K562 (cell line): ENCODE data around the gene DCAF6. TPM values are rescaled to one million over a fixed set of nuclear protein-coding genes. Genes with fewer than 3 reads are reported as not detected.

Experiments used
- ARID1B ChIP-seq: fragments of 450-650 bp; IDR thresholded peaks from 2 replicates; pipeline ENCODE4 v1.6.1; 2016; ENCODE audit warnings: antibody characterized with exemption, mild to moderate bottlenecking, inconsistent platforms
- TSHZ1 ChIP-seq: fragments of 250-450 bp; sonication (Bioruptor Pico); IDR thresholded peaks from 2 replicates; pipeline ENCODE4 v1.4.0; 2020; ENCODE audit warnings: mild to moderate bottlenecking, moderate library complexity
- YBX1 ChIP-seq: fragments of 450-650 bp; IDR thresholded peaks from 2 replicates; pipeline ENCODE4 v1.7.1; 2016; ENCODE audit warnings: mild to moderate bottlenecking
- ZFX ChIP-seq: sonication (generic); formaldehyde crosslinking; IDR thresholded peaks from 2 replicates; pipeline ENCODE4 v1.8.0; 2022; ENCODE audit warnings: mild to moderate bottlenecking, missing genetic modification reagents, moderate library complexity
- ZNF165 ChIP-seq: fragments of 250-450 bp; sonication (Bioruptor Pico); IDR thresholded peaks from 2 replicates; pipeline ENCODE4 v1.4.0; 2020; ENCODE audit warnings: borderline replicate concordance
- polyA plus RNA-seq, 8 experiments: library from polyadenylated mRNA; depleted of rRNA in 4 of 8; stranded (reverse) in 5 of 8; unstranded in 3 of 8; fragments of >200 nt; fragmentation: Nextera tagmentation in 2 of 8; fragmentation: Illumina TruSeq in 1 of 8; extraction: Ambion mirVana in 2 of 8; extraction: Trizol in 1 of 8; gene quantifications; 2 replicates each; pipeline versions ENCODE4 v1.2.1 to v1.2.3, GENCODE V29; 2011 to 2014; ENCODE audit warnings: inconsistent platforms in 1 of 8, missing spikeins in 1 of 8
- total RNA-seq, 7 experiments: library from RNA; depleted of rRNA in 6 of 7; stranded (reverse); fragments of >200 nt in 6 of 7; fragmentation: Illumina TruSeq in 2 of 7; extraction: Trizol in 2 of 7; gene quantifications; 2 replicates each; pipeline versions ENCODE4 v1.2.1 to v1.2.3, GENCODE V29; 2011 to 2021; ENCODE audit warnings: low replicate concordance in 1 of 7
- TF ChIP-seq, protein P1 (sequence below): fragments of 450-650 bp; IDR thresholded peaks from 2 replicates; pipeline ENCODE4 v1.6.1; 2016; ENCODE audit warnings: mild to moderate bottlenecking
- TF ChIP-seq, protein P2 (sequence below): fragments of 450-650 bp; formaldehyde crosslinking; IDR thresholded peaks from 2 replicates; pipeline ENCODE4 v1.4.0; 2022; ENCODE audit warnings: mild to moderate bottlenecking, moderate library complexity

Gene DCAF6
- total and polyA plus RNA-seq, 9 of the 15 experiments (the other 6 are each of a cell fraction or from before 2014, with no cell fraction given) = 19.1 to 102 (median 46.3) TPM

- TF ChIP-seq, protein P1, sequence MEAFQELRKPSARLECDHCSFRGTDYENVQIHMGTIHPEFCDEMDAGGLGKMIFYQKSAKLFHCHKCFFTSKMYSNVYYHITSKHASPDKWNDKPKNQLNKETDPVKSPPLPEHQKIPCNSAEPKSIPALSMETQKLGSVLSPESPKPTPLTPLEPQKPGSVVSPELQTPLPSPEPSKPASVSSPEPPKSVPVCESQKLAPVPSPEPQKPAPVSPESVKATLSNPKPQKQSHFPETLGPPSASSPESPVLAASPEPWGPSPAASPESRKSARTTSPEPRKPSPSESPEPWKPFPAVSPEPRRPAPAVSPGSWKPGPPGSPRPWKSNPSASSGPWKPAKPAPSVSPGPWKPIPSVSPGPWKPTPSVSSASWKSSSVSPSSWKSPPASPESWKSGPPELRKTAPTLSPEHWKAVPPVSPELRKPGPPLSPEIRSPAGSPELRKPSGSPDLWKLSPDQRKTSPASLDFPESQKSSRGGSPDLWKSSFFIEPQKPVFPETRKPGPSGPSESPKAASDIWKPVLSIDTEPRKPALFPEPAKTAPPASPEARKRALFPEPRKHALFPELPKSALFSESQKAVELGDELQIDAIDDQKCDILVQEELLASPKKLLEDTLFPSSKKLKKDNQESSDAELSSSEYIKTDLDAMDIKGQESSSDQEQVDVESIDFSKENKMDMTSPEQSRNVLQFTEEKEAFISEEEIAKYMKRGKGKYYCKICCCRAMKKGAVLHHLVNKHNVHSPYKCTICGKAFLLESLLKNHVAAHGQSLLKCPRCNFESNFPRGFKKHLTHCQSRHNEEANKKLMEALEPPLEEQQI = no peak
- TF ChIP-seq TSHZ1 (CRISPR knock-in tag) (no peak), ZFX (CRISPR knock-in tag) (peak; percentile 84), ZNF165 (CRISPR knock-in tag) (peak; percentile 60; the same call in 1 of the 2 replicates), ARID1B (no peak; the same call in 1 of the 2 replicates), YBX1 (no peak)
- TF ChIP-seq, protein P2, sequence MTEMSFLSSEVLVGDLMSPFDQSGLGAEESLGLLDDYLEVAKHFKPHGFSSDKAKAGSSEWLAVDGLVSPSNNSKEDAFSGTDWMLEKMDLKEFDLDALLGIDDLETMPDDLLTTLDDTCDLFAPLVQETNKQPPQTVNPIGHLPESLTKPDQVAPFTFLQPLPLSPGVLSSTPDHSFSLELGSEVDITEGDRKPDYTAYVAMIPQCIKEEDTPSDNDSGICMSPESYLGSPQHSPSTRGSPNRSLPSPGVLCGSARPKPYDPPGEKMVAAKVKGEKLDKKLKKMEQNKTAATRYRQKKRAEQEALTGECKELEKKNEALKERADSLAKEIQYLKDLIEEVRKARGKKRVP = no peak
These were observed 1.0 kb upstream of the DCAF6 start (continued) for GRCh38 chr1:167935216-167936067.
